HepG2 (cell line): ENCODE data around the gene NEU4. TPM values are rescaled to one million over a fixed set of nuclear protein-coding genes. Genes with fewer than 3 reads are reported as not detected.

Experiments
- ATAC-seq: fragments of 200-7000 bp; cut with Tn5 transposase; 3 replicates; pipeline ENCODE4 v1.9.1; 2020; ENCODE audit warnings: mild to moderate bottlenecking, moderate library complexity
- Bru-seq: library from RNA; stranded (reverse); fragments of 400-500 nt; gene quantifications from one replicate; lab custom pipeline; 2021; lab: Mats Ljungman, UMichigan
- BruChase-seq, 2 experiments: library from RNA; stranded (reverse); fragments of 400-500 nt; gene quantifications; one replicate each; lab custom pipeline; 2021; lab: Mats Ljungman, UMichigan
- BruUV-seq: library from RNA; stranded (reverse); fragments of 400-500 nt; replicated peaks from 2 replicates; lab custom pipeline; 2021; lab: Mats Ljungman, UMichigan
- CTCF ChIA-PET: fragments of 300-600 bp; formaldehyde crosslinking; extraction: SDS; loops from one replicate; lab custom pipeline; 2021; ENCODE audit warnings: low total read pairs, inconsistent platforms, low intra/inter-chr PET ratio; lab: Yijun Ruan, JAX
- POLR2A ChIA-PET: fragments of 350-600 bp; sonication (Branson Sonifier 250); formaldehyde crosslinking; loops from one replicate; lab custom pipeline; 2020; ENCODE audit warnings: antibody characterized with exemption, inconsistent platforms; lab: Yijun Ruan, JAX
- DNase-seq: peaks from one replicate; pipeline ENCODE4 v3.0.0-alpha.2; 2015; ENCODE audit warnings: low spot score
- FAIRE-seq: peaks from 3 replicates; lab custom pipeline; 2011; peaks lifted over from hg19 to GRCh38; lab: Jason Lieb, UNC
- H2AFZ ChIP-seq: one replicate; pipeline ENCODE4 v1.6.1; 2011; ENCODE audit warnings: low read length, inconsistent platforms
- H3K27ac ChIP-seq: fragments of 300-600 bp; 3 replicates; pipeline ENCODE4 v1.8.0; 2011; ENCODE audit warnings: mixed run types, mild to moderate bottlenecking, mixed read lengths, low read length, inconsistent platforms; ENCODE audit not compliant: insufficient read depth; ENCODE audit errors: extremely low read length
- H3K27me3 ChIP-seq, 2 experiments: fragments of 200-600 bp in 1 of 2; 2 replicates in 1 of 2; 3 replicates in 1 of 2; pipeline versions ENCODE4 v1.6.0 to v1.8.0; 2011; ENCODE audit warnings: low read length in 2 of 2, mild to moderate bottlenecking in 2 of 2, moderate library complexity in 2 of 2, inconsistent platforms in 1 of 2; ENCODE audit not compliant: insufficient read depth in 2 of 2, control insufficient read depth in 1 of 2
- H3K36me3 ChIP-seq, 2 experiments: fragments of 200-600 bp in 1 of 2; replicated peaks in 1 of 2; 2 replicates in 1 of 2; 3 replicates in 1 of 2; pipeline versions ENCODE4 v1.5.1 to v1.8.0; 2011; ENCODE audit warnings: low read length in 2 of 2, inconsistent platforms in 1 of 2; ENCODE audit not compliant: insufficient read depth in 2 of 2, control insufficient read depth in 1 of 2
- H3K4me1 ChIP-seq: 2 replicates; pipeline ENCODE4 v1.5.1; 2012; ENCODE audit warnings: low read length, inconsistent platforms; ENCODE audit not compliant: insufficient read depth
- H3K4me2 ChIP-seq: 2 replicates; pipeline ENCODE4 v1.6.0; 2011; ENCODE audit warnings: low read depth, low read length, inconsistent platforms
- H3K4me3 ChIP-seq, 3 experiments: fragments of 200-600 bp in 1 of 3; sonication (generic), shearing (Covaris generic) in 1 of 3; replicated peaks in 1 of 3; 2 replicates each; pipeline ENCODE4 v1.5.1; 2011 to 2016; ENCODE audit warnings: low read length in 3 of 3, inconsistent platforms in 2 of 3, low read depth in 2 of 3, mild to moderate bottlenecking in 2 of 3, control low read depth in 1 of 3, mixed read lengths in 1 of 3; ENCODE audit not compliant: insufficient read depth in 1 of 3
- H3K79me2 ChIP-seq: one replicate; pipeline ENCODE4 v1.6.1; 2011; ENCODE audit warnings: low read length, inconsistent platforms; ENCODE audit not compliant: insufficient read depth
- H3K9ac ChIP-seq: 2 replicates; pipeline ENCODE4 v1.6.0; 2011; ENCODE audit warnings: mild to moderate bottlenecking, low read depth, low read length, inconsistent platforms; ENCODE audit not compliant: insufficient read depth
- H3K9me3 ChIP-seq: 2 replicates; pipeline ENCODE4 v1.5.1; 2012; ENCODE audit warnings: mild to moderate bottlenecking, low read length
- H4K20me1 ChIP-seq: 2 replicates; pipeline ENCODE4 v1.6.0; 2011; ENCODE audit warnings: inconsistent platforms, mild to moderate bottlenecking, low read length, moderate library complexity; ENCODE audit not compliant: insufficient read depth
- KDM5A ChIP-seq: fragments of 200-600 bp; sonication (generic); IDR thresholded peaks from 2 replicates; pipeline ENCODE4 v1.7.0; 2018; ENCODE audit warnings: antibody characterized with exemption, mild to moderate bottlenecking, low read length, borderline replicate concordance
- ZNF318 ChIP-seq: sonication (generic); formaldehyde crosslinking; IDR thresholded peaks from 2 replicates; pipeline ENCODE4 v1.4.0; 2020; ENCODE audit warnings: mild to moderate bottlenecking, missing genetic modification reagents
- ZNF549 ChIP-seq: sonication (generic); formaldehyde crosslinking; IDR thresholded peaks from 2 replicates; pipeline ENCODE4 v1.5.0; 2020; ENCODE audit warnings: missing genetic modification reagents
- WGBS: methylation state at CpG from one replicate; pipeline ENCODE4 v1.1.6; 2017; ENCODE audit warnings: low lambda C conversion rate; 5-methylcytosine and 5-hydroxymethylcytosine counted together
- in situ Hi-C: cut with HindIII; loops from 2 replicates; pipeline ENCODE4 v1.10.0; 2017; ENCODE audit warnings: low pct_unique_long_range_greater_than_20kb; ENCODE audit not compliant: extremely low pct_ligation_motif_present
- intact Hi-C: fragments of 100-400 bp; cut with micrococcal nuclease; formaldehyde crosslinking; loops from one replicate; pipeline ENCODE4 v1.10.0; 2022; ENCODE audit not compliant: unreplicated experiment
- long read RNA-seq, 2 experiments: library from RNA in 1 of 2; library from polyadenylated mRNA in 1 of 2; stranded (forward) in 1 of 2; unstranded in 1 of 2; transcript quantifications; one replicate each; pipeline ENCODE4 v2.0.0, GENCODE V29; 2019 to 2022
- polyA minus RNA-seq, 3 experiments: library from RNA; depleted of rRNA, polyadenylated mRNA; stranded (reverse); fragments of >200 nt; gene quantifications; 2 replicates each; pipeline ENCODE4 v1.2.3, GENCODE V29; 2011; ENCODE audit warnings: low replicate concordance in 1 of 3
- polyA plus RNA-seq, 8 experiments: library from polyadenylated mRNA; depleted of rRNA in 3 of 8; stranded (reverse) in 7 of 8; unstranded in 1 of 8; fragments of >200 nt; fragmentation: Illumina TruSeq in 4 of 8; extraction: Trizol in 4 of 8; gene quantifications; 2 replicates each; pipeline versions ENCODE4 v1.2.1 to v1.2.3, GENCODE V29; 2011 to 2016; ENCODE audit warnings: low read depth in 4 of 8, missing spikeins in 1 of 8, mixed read lengths in 1 of 8; ENCODE audit not compliant: insufficient read depth in 1 of 8
- total RNA-seq, 5 experiments: library from RNA; depleted of rRNA; stranded (reverse); fragments of >200 nt; fragmentation: Illumina TruSeq; extraction: Trizol; gene quantifications; 2 replicates each; pipeline ENCODE4 v1.2.3, GENCODE V29; 2016; ENCODE audit warnings: low read depth in 1 of 5

The NEU4 gene, protein sequence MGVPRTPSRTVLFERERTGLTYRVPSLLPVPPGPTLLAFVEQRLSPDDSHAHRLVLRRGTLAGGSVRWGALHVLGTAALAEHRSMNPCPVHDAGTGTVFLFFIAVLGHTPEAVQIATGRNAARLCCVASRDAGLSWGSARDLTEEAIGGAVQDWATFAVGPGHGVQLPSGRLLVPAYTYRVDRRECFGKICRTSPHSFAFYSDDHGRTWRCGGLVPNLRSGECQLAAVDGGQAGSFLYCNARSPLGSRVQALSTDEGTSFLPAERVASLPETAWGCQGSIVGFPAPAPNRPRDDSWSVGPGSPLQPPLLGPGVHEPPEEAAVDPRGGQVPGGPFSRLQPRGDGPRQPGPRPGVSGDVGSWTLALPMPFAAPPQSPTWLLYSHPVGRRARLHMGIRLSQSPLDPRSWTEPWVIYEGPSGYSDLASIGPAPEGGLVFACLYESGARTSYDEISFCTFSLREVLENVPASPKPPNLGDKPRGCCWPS
- total RNA-seq (2016; rRNA removed; fragmentation: Illumina TruSeq; extraction: Trizol) = 104 and 107 TPM in 2 replicates
- total RNA-seq (2016; cell fraction: cytosol; rRNA removed; fragmentation: Illumina TruSeq; extraction: Trizol; ENCODE audit: low read depth) = 27.0 and 30.1 TPM in 2 replicates
- total RNA-seq (2016; cell fraction: insoluble cytoplasmic fraction; rRNA removed; fragmentation: Illumina TruSeq; extraction: Trizol) = 108 and 118 TPM in 2 replicates
- 67.8 and 70.6 TPM in 2 replicates for total RNA-seq (2016; cell fraction: membrane; rRNA removed; fragmentation: Illumina TruSeq; extraction: Trizol)
- 43.9 and 53.0 TPM in 2 replicates for total RNA-seq (2016; cell fraction: nucleus; rRNA removed; fragmentation: Illumina TruSeq; extraction: Trizol)
- polyA plus RNA-seq (2011; rRNA removed) = 53.5 and 71.4 TPM in 2 replicates
- 52.8 and 126 TPM in 2 replicates for polyA plus RNA-seq (2011; cell fraction: cytosol; rRNA removed)
- polyA plus RNA-seq (2011; cell fraction: nucleus; rRNA removed) = 167 and 187 TPM in 2 replicates
- 34.5 and 40.6 TPM in 2 replicates for polyA plus RNA-seq (2012)
- polyA plus RNA-seq (2016; cell fraction: cytosol; fragmentation: Illumina TruSeq; extraction: Trizol; ENCODE audit: low read depth) = 23.8 and 25.7 TPM in 2 replicates
- 96.8 and 121 TPM in 2 replicates for polyA plus RNA-seq (2016; cell fraction: insoluble cytoplasmic fraction; fragmentation: Illumina TruSeq; extraction: Trizol; ENCODE audit: low read depth)
- polyA plus RNA-seq (2016; cell fraction: membrane; fragmentation: Illumina TruSeq; extraction: Trizol; ENCODE audit: low read depth) = 48.5 and 51.3 TPM in 2 replicates
- polyA plus RNA-seq (2016; cell fraction: nucleus; fragmentation: Illumina TruSeq; extraction: Trizol; ENCODE audit: insufficient read depth, low read depth) = 84.0 and 95.2 TPM in 2 replicates
- 114 TPM in 1 of 2 replicates, not detected in the other for polyA minus RNA-seq (2011; rRNA and poly(A)+ RNA removed; ENCODE audit: low replicate concordance)
- 45.5 and 50.7 TPM in 2 replicates for polyA minus RNA-seq (2011; cell fraction: cytosol; rRNA and poly(A)+ RNA removed)
- polyA minus RNA-seq (2011; cell fraction: nucleus; rRNA and poly(A)+ RNA removed) = 32.4 and 35.0 TPM in 2 replicates
- percentile 73 among the genes with signal in this experiment for Bru-seq, nascent RNA
- percentile 84 among the genes with signal in this experiment for BruChase-seq, experiment 1, labeled RNA remaining after a 6-hour chase
- percentile 84 among the genes with signal in this experiment for BruChase-seq, experiment 2, labeled RNA remaining after a 2-hour chase
- long read RNA-seq, experiment 1, transcript NEU4-204 (4 exons, 1,907 nt) = minor isoform, 9 of 176 reads
- long read RNA-seq, experiment 1, transcript NEU4-206 (3 exons, 860 nt) = major isoform, 33 of 176 reads
- long read RNA-seq, experiment 1, transcript NEU4-205 (4 exons, 2,273 nt) = minor isoform, 31 of 176 reads
- long read RNA-seq, experiment 1, partial matches to known transcripts = 24 of 176 reads
- long read RNA-seq, experiment 1, other reads (novel, unspliced or antisense) = 78 of 176 reads
- long read RNA-seq, experiment 2, transcript NEU4-206 (3 exons, 860 nt) = minor isoform, 29 of 245 reads
- long read RNA-seq, experiment 2, transcript NEU4-205 (4 exons, 2,273 nt) = major isoform, 56 of 245 reads
- long read RNA-seq, experiment 2, transcript NEU4-204 (4 exons, 1,907 nt) = minor isoform, 21 of 245 reads
- long read RNA-seq, experiment 2, partial matches to known transcripts = 59 of 245 reads
- long read RNA-seq, experiment 2, other reads (novel, unspliced or antisense) = 79 of 245 reads

GRCh38 chr2:241808721-241809382 lies at the start of gene NEU4:
TSS of gene NEU4 (plus strand) at chr2:241809193. CDS start at chr2:241814485, 5,292 bp downstream.
- 2% methylated on average over 14 of the region's 31 CpGs for WGBS
- peak within 1 kb of the TSS; percentile 90 for H3K9ac ChIP-seq
- FAIRE-seq (peak; percentile 99), ATAC-seq (peak; percentile 89), DNase-seq (peak; percentile 87)
- peaks cover 52% of the 10 kb centered on the region for H3K79me2 ChIP-seq
- no peaks in the 10 kb centered on the region; a peak in 2 of 5 replicates for H3K36me3 ChIP-seq
- peak within 1 kb of the TSS; percentile 84 for H3K27ac ChIP-seq
- peaks cover 44% of the 10 kb centered on the region for H3K4me1 ChIP-seq
- no peak within 1 kb of the TSS for H2AFZ ChIP-seq
- peaks cover 10% of the 10 kb centered on the region; the same call in 1 of the 2 replicates for H4K20me1 ChIP-seq
- H3K4me3 ChIP-seq = peak within 1 kb of the TSS; percentile 73 to 85 (median 81)
- CTCF ChIA-PET = no interaction called here
- H3K27me3 ChIP-seq = no peaks in the 10 kb centered on the region; a peak in 1 of 5 replicates
- POLR2A ChIA-PET = interaction anchor here (0.7 to 4.2 kb wide), 23 partner anchors 8 to 122 kb away, joined by 3 to 218 read pairs (median 3); partner anchors contain the start of genes D2HGDH, DTYMK, GAL3ST2 and ING5
- in situ Hi-C loops = loop anchor here (5.0 kb wide), 1 partner anchor 37 kb away; no protein-coding TSS in a partner anchor
- BruUV-seq = no TSS peak
- H3K4me2 ChIP-seq = peak within 1 kb of the TSS; percentile 88
- H3K9me3 ChIP-seq = no peaks in the 10 kb centered on the region
- intact Hi-C loops = loop anchor here (1.0 to 2.0 kb wide), 2 partner anchors 9 to 38 kb away; no protein-coding TSS in a partner anchor
- peak; percentile 83; the same call in 1 of the 2 replicates for TF ChIP-seq ZNF549
- TF ChIP-seq ZNF318 (CRISPR knock-in tag) = peak; percentile 87
- TF ChIP-seq KDM5A = peak; percentile 42; the same call in 1 of the 2 replicates
